ENCODE data around the gene ZC3H12A.

The ZC3H12A gene

GRCh38 chr1:37474046-37474696, at the start of gene ZC3H12A:
Gene ZC3H12A (plus strand): TSS chr1:37474580. CDS start chr1:37475497, 917 bp downstream.
- peak; percentile 88 for DNase-seq (ENCODE audit: low spot score)

GRCh38 chr1:37425221-37425620, 49.2 kb upstream of the ZC3H12A start:
- no peak for DNase-seq (ENCODE audit: low spot score)

DNA sequence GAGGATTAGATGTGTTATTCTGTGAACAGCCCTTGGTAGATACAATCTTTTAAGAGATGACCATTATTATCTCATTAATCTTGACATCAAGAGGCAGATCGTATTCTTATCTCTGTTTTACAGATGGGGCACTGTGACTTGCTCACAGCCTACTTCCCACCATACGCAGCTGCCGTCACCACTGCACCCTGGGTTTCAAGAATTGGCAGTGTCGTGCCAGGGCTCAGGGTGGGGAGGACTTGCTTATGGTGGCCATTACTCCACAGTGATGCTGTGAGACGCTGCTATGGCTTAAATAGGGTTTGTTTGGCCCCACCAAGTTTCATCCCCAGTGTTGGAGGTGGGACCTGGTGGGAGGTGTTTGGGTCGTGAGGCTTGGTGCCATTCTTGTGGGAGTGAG, 45.4 kb upstream of the ZC3H12A start:
- DNase-seq (ENCODE audit: low spot score), result no peak

- DNase-seq (ENCODE audit: low spot score), result no peak
Measured at GRCh38 chr1:37430103-37430985, 44.0 kb upstream of the ZC3H12A start.

DNA sequence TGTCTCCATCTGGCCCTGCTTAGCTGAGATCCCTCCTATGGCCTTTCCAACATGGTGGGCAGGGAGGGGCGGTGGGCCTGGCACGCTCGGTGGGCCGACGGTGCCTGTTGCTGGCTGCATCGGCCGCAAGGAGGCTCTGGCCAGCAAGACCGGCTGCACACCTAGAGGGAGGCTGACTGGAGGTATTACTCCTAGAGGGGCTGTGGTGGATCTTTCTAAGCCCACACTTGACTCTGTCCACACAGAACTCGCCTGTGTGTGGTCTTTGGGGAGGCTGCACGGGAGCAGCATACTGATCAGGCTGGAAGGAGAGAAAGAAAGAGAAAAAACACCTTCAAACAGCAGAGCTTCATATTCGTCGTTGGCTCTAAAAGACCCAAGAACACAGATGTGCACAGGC, 41.7 kb upstream of the ZC3H12A start:
- no peak for DNase-seq (ENCODE audit: low spot score)

- DNase-seq (ENCODE audit: low spot score), result no peak
Measured at GRCh38 chr1:37433171-37433570, 41.2 kb upstream of the ZC3H12A start.

DNA sequence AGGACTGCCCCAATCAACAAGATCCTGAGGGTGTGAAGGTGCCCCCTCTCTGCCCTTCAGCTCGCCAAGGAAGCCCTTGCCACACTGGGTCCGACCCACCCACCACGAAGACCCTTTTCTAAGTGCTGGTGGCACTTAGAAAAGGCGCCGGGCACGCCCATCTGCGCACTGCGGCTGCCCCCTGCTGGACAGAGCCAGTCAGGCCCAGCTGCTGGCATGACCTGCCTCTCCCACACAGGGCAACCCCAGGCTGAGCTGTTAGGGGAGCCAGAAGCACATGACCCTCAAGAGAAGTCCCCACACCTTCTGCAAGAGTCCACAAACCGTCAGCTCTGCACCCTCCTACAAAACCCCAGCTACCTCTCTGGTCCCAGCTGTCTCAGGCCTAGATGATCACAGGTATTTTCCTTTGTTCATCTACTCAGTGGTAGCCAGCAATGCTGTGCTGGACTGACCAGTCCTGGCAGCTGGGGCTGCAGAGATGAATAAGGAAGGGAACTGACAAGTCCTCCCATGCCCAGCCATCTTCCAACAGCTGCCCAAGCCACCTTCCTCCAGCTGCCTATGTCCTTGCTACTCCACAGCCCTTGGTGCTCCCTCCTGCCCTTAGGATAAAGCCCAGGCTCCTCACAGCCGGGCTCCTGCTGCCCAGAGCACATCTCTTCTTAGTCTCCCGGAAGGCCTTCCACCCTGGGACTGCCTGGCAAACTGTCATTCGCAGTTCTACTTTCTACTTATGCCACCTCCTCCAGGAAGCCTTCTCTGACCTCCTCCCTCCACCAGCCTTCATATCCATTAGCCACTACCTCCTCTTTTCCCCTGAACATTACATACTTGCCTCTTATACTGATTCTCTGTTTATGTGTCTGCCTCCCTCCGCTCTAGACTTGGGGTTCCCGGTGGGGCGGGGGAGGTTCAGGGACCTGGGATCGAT, 39.8 kb upstream of the ZC3H12A start:
- peak; percentile 86 for DNase-seq (ENCODE audit: low spot score)

GRCh38 chr1:37437087-37437486, 37.3 kb upstream of the ZC3H12A start:
- no peak for DNase-seq (ENCODE audit: low spot score)

- no peak for DNase-seq (ENCODE audit: low spot score)
Measured at GRCh38 chr1:37438037-37438868, 36.1 kb upstream of the ZC3H12A start.

GRCh38 chr1:37438869-37439343, 35.5 kb upstream of the ZC3H12A start:
- DNase-seq (ENCODE audit: low spot score), result no peak

- no peak for DNase-seq (ENCODE audit: low spot score)
Measured at GRCh38 chr1:37439349-37439995, 34.9 kb upstream of the ZC3H12A start.

- DNase-seq (ENCODE audit: low spot score), result no peak
Measured at GRCh38 chr1:37441490-37441889, 32.9 kb upstream of the ZC3H12A start.

GRCh38 chr1:37442139-37442538, 32.2 kb upstream of the ZC3H12A start:
- DNase-seq (ENCODE audit: low spot score), result no peak

DNA sequence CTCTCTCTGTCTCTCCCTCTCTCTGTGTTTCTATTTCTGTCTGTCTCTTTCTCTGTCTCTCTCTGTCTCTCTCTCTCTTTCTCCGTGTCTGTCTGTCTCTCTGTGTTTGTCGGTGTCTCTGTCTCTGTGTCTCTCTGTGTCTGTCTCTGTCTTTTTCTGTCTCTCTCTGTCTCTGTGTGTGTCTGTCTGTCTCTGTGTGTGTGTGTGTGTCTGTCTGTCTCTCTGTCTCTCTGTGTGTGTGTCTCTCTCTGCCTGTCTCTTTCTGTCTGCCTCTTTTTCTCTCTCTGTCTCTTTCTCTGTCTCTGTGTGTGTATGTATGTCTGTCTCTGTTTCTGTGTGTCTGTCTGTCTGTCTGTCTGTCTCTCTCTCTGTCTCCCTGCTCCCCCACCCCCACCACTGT, 31.7 kb upstream of the ZC3H12A start:
- no peak for DNase-seq (ENCODE audit: low spot score)

- no peak for DNase-seq (ENCODE audit: low spot score)
Measured at GRCh38 chr1:37446874-37447273, 27.5 kb upstream of the ZC3H12A start.

DNA sequence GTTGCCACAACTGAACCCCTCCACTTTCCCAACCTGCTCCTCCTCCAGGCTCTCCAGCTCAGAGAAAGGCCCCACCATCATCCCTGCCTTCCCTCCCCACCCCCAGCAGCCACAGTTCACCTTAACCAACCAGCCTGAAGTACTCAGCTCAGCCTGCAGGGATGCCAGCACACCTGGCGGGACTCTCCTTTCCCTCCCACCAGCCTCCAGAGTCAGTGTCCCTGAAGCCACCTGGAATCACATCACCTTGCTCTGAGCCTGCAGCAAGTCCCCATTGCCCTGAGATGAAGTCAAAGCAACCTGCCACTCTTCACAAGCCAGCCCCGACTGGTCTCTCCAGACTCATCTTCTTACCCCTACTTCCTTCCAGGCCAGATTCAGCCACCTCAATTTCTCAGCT, 26.2 kb upstream of the ZC3H12A start:
- DNase-seq (ENCODE audit: low spot score), result no peak

DNA sequence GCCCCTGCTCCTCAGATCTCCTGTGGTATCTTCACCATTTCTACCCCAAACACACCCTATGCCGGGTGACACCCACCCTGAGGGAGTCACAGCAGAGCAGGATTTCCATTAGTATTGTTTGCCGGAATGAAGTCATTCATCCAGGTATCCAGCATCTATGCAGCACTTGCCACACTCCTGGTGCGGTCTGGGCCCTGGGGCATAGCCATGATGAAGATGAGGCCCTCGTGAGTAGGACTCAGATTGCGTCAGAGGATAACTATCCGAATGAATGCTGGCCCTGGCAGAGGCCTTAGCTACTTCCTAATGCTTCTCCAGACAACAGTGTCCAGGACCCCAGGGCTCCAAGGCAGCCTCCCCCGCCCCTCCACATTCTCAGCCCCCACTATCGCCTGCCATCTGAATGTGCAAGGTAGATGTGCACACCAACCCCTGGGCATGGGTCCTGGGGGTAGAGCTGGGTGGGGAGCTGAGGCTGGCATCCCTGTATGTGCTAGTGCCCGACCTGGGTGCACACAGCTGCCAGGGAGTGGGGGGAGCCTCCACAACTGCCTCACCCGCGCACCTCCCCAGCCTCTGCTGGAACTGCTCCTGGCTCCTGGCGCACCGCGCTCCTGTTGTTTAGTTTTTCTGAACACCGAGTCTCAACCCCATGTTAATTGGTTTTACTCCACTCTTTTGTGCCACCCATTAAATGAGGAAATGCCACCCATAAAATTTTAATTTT, 25.5 kb upstream of the ZC3H12A start:
- DNase-seq (ENCODE audit: low spot score), result no peak

DNA sequence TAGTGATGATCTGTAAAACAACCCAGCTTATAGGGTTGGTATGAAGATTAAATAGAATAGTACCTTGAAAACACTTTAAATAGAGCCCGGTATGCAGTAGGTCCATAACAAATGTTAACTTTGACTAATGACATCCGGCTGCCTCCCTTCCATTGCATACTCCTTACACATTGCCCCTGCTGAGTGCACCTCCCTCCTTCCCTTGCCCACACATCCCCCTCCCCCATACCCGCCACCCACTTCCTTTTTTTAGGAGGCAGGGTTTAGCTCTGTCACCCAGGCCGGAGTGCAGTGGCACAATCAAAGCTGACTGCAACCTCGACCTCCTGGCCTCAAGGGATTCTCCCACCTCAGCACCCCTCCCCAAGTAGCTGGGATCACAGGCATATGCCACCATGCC, 24.4 kb upstream of the ZC3H12A start:
- no peak for DNase-seq (ENCODE audit: low spot score)

- no peak for DNase-seq (ENCODE audit: low spot score)
Measured at GRCh38 chr1:37452416-37452815, 22.0 kb upstream of the ZC3H12A start.

DNA sequence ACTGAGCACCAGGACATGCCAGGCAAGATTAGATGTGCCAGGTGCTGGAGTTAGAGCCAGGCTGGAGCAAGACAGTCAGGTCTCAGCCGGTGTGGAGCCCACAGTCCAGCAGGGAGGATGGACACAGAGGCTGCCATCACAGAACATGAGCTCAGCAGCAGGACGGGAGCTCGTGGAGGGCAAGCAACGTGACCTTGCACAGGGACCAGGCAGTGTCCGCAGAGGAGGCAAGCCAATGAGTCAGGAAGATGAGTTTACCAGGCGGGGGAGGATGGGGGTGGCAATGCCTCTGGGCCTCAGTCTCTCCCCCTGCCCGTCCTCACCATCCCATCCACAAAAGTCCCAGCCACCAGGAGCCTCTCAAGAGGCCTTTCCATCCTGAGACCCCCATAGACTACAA, 20.7 kb upstream of the ZC3H12A start:
- no peak for DNase-seq (ENCODE audit: low spot score)
